Measurements from ENCODE around the gene GUCA2B.

DNA sequence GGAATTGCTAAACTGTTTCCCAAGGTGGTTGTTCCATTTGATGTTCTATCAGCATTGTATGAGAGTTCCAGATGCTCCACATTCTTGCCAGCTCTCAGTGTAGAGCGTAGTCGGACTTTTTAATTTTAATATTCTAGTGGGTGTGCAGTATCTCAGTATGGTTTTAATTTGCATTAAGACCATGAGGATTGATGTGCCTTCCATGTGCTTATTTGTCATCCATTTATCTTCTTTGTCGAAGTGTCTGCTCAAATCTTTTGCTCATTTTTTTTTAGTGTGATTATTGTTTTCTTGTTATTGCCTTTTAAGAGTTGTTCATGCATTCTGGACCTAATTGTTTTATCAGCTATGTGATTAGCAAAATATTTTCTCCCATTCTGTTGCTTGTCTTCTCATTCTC, 13.8 kb upstream of the GUCA2B start:
- TF ChIP-seq, protein P1, sequence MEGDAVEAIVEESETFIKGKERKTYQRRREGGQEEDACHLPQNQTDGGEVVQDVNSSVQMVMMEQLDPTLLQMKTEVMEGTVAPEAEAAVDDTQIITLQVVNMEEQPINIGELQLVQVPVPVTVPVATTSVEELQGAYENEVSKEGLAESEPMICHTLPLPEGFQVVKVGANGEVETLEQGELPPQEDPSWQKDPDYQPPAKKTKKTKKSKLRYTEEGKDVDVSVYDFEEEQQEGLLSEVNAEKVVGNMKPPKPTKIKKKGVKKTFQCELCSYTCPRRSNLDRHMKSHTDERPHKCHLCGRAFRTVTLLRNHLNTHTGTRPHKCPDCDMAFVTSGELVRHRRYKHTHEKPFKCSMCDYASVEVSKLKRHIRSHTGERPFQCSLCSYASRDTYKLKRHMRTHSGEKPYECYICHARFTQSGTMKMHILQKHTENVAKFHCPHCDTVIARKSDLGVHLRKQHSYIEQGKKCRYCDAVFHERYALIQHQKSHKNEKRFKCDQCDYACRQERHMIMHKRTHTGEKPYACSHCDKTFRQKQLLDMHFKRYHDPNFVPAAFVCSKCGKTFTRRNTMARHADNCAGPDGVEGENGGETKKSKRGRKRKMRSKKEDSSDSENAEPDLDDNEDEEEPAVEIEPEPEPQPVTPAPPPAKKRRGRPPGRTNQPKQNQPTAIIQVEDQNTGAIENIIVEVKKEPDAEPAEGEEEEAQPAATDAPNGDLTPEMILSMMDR (IDR thresholded peaks at IDR 0.05; ENCODE audit: insufficient read depth, low read length), result no peak
- TF ChIP-seq, protein P2, sequence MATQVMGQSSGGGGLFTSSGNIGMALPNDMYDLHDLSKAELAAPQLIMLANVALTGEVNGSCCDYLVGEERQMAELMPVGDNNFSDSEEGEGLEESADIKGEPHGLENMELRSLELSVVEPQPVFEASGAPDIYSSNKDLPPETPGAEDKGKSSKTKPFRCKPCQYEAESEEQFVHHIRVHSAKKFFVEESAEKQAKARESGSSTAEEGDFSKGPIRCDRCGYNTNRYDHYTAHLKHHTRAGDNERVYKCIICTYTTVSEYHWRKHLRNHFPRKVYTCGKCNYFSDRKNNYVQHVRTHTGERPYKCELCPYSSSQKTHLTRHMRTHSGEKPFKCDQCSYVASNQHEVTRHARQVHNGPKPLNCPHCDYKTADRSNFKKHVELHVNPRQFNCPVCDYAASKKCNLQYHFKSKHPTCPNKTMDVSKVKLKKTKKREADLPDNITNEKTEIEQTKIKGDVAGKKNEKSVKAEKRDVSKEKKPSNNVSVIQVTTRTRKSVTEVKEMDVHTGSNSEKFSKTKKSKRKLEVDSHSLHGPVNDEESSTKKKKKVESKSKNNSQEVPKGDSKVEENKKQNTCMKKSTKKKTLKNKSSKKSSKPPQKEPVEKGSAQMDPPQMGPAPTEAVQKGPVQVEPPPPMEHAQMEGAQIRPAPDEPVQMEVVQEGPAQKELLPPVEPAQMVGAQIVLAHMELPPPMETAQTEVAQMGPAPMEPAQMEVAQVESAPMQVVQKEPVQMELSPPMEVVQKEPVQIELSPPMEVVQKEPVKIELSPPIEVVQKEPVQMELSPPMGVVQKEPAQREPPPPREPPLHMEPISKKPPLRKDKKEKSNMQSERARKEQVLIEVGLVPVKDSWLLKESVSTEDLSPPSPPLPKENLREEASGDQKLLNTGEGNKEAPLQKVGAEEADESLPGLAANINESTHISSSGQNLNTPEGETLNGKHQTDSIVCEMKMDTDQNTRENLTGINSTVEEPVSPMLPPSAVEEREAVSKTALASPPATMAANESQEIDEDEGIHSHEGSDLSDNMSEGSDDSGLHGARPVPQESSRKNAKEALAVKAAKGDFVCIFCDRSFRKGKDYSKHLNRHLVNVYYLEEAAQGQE (IDR thresholded peaks at IDR 0.05; ENCODE audit: insufficient replicate concordance, low read depth), result no peak
- TF ChIP-seq POLR2AphosphoS5 (IDR thresholded peaks at IDR 0.05; ENCODE audit: low read depth) (no peak), GABPA (IDR thresholded peaks at IDR 0.05; ENCODE audit: low read depth) (no peak), SPI1 (IDR thresholded peaks at IDR 0.05; ENCODE audit: borderline replicate concordance, low read depth) (no peak)
